ENCODE measurements around the gene CLEC4A. TPM values are rescaled to one million over a fixed set of nuclear protein-coding genes. Genes with fewer than 3 reads are reported as not detected.

Gene CLEC4A
- total and polyA plus RNA-seq, 2 of the 8 experiments (the other 6 are each of a cell fraction or from before 2014, with no cell fraction given), result 0.41 to 0.44 TPM

GRCh38 chr12:8108808-8109398 lies 14.5 kb upstream of the CLEC4A start:
- Histone ChIP-seq H2BK20ac (ENCODE audit: low read length) (no peak overlapping the region), H2BK15ac (ENCODE audit: low read length) (no peak overlapping the region), H3K4me2 (ENCODE audit: insufficient read depth in 1 of 2, low read depth in 2 of 2, low read length in 2 of 2) (no peak overlapping the region), H2AK5ac (ENCODE audit: low read depth, low read length) (no peak overlapping the region), H3K14ac (ENCODE audit: insufficient read length) (no peak overlapping the region), H3K9me3 (ENCODE audit: insufficient read depth in 2 of 2, low read depth in 1 of 2, low read length in 1 of 2) (no peaks in the 10 kb centered on the region; a peak in 1 of 4 replicates), H4K5ac (ENCODE audit: insufficient read length, low read depth, low read length) (peak overlapping the region; percentile 30), H4K8ac (ENCODE audit: extremely low read depth, insufficient read depth, low read length) (no peak overlapping the region), H3K79me1 (ENCODE audit: low read depth, low read length) (no peaks in the 10 kb centered on the region), H3K18ac (ENCODE audit: extremely low read depth, low read length) (no peak overlapping the region), H3K79me2 (ENCODE audit: control insufficient read depth in 1 of 2, insufficient read depth in 2 of 2, low read length in 2 of 2) (no peaks in the 10 kb centered on the region), H3K4me3 (ENCODE audit: extremely low read depth in 1 of 4, insufficient read depth in 2 of 4, low read depth in 3 of 4, low read length in 4 of 4) (no peak overlapping the region), H4K20me1 (replicated peaks in 1 of 2; ENCODE audit: control insufficient read depth in 1 of 2, insufficient read depth in 2 of 2, low read length in 2 of 2) (no peaks in the 10 kb centered on the region), H3K9ac (replicated peaks in 1 of 4; ENCODE audit: extremely low read depth in 1 of 4, low read depth in 3 of 4, low read length in 3 of 4) (no peak overlapping the region), H3K27me3 (replicated peaks in 1 of 4; ENCODE audit: control insufficient read depth in 3 of 4, extremely low read depth in 1 of 4, insufficient read depth in 3 of 4, low read length in 3 of 4) (no peaks in the 10 kb centered on the region), H4K91ac (replicated peaks; ENCODE audit: insufficient read length, low read length) (no peak overlapping the region), H3K23me2 (ENCODE audit: low read depth, low read length) (no peaks in the 10 kb centered on the region), H2BK120ac (replicated peaks; ENCODE audit: low read depth, low read length) (no peak overlapping the region), H3K56ac (replicated peaks; ENCODE audit: insufficient read length, low read depth, low read length) (no peak overlapping the region), H2AFZ (ENCODE audit: low read length) (peak overlapping the region; percentile 52; the same call in 1 of the 2 replicates), H3K4me1 (replicated peaks in 1 of 4; ENCODE audit: control insufficient read depth in 3 of 4, insufficient read depth in 4 of 4, low read length in 3 of 4) (no peaks in the 10 kb centered on the region), H2BK12ac (ENCODE audit: low read depth, low read length) (no peak overlapping the region), H3K36me3 (ENCODE audit: control insufficient read depth in 2 of 4, insufficient read depth in 4 of 4, low read length in 3 of 4) (no peaks in the 10 kb centered on the region), H3K4ac (replicated peaks; ENCODE audit: insufficient read length, low read depth, low read length) (no peak overlapping the region), H2BK5ac (ENCODE audit: low read depth, low read length) (no peak overlapping the region), H3K27ac (ENCODE audit: low read depth, low read length) (no peak overlapping the region), H3K23ac (ENCODE audit: insufficient read length) (no peak overlapping the region)
- 25% methylated on average over 3 of the region's 3 CpGs; no CpG with 5 or more reads in 1 of the 2 experiments for WGBS, 2 experiments (ENCODE audit: extremely low coverage in 1 of 2, insufficient coverage in 1 of 2, insufficient read length in 1 of 2, insufficient replicate concordance in 2 of 2, low coverage in 1 of 2, low lambda C conversion rate in 2 of 2, missing lambda C conversion rate in 1 of 2)
- FAIRE-seq (peak; percentile 98), DNase-seq (ENCODE audit: low read depth in 1 of 2, low spot score in 2 of 2) (peak; percentile 23 to 86)
- POLR2A ChIA-PET (ENCODE audit: partially characterized antibody), result no interaction called here
- CTCF ChIA-PET (ENCODE audit: partially characterized antibody), result interaction anchor here (0.7 to 6.7 kb wide), 19 partner anchors 10 to 466 kb away, joined by 3 to 46 read pairs (median 4); partner anchors contain the start of gene CLEC4A
- TF ChIP-seq SIN3A (conservative IDR thresholded peaks at IDR 0.05 in 1 of 2, IDR thresholded peaks at IDR 0.05 in 1 of 2; ENCODE audit: low read depth in 1 of 2, low read length in 2 of 2) (no peak), SP1 (IDR thresholded peaks at IDR 0.05; ENCODE audit: low read depth, low read length) (no peak), POU5F1 (IDR thresholded peaks at IDR 0.05; ENCODE audit: low read depth, low read length) (no peak), CTCF (IDR thresholded peaks at IDR 0.05; ENCODE audit: control extremely low read depth in 1 of 3, insufficient read depth in 1 of 3, low read depth in 1 of 3, low read length in 3 of 3) (peak; percentile 15 to 99 (median 94)), RNF2 (IDR thresholded peaks at IDR 0.05; ENCODE audit: borderline replicate concordance, low read depth, low read length, missing control alignments, poor library complexity, severe bottlenecking) (no peak), JUN (IDR thresholded peaks at IDR 0.05; ENCODE audit: low read depth, low read length) (no peak), GABPA (IDR thresholded peaks at IDR 0.05; ENCODE audit: borderline replicate concordance, insufficient read depth, low read length) (no peak), TAF1 (IDR thresholded peaks at IDR 0.05; ENCODE audit: low read depth, low read length) (no peak)
- TF ChIP-seq, protein P1, sequence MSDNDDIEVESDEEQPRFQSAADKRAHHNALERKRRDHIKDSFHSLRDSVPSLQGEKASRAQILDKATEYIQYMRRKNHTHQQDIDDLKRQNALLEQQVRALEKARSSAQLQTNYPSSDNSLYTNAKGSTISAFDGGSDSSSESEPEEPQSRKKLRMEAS (IDR thresholded peaks at IDR 0.05), result peak; percentile 21; the same call in 1 of the 2 replicates
